Testis (tissue), 3 donors: Measurements from ENCODE around the gene GALNT15. TPM values are rescaled to one million over a fixed set of nuclear protein-coding genes. Genes with fewer than 3 reads are reported as not detected.

Experiments
- DNase-seq: peaks from one replicate; pipeline ENCODE4 v3.0.0-alpha.2; 2019
- H3K27ac ChIP-seq, 2 donors: fragments of 200-600 bp; sonication (generic); one replicate each; pipeline ENCODE4 v1.5.1; 2019
- H3K27me3 ChIP-seq: fragments of 200-600 bp; sonication (generic); one replicate; pipeline ENCODE4 v1.5.1; 2019
- H3K36me3 ChIP-seq: fragments of 200-600 bp; sonication (generic); one replicate; pipeline ENCODE4 v1.5.1; 2017; ENCODE audit warnings: low read depth; ENCODE audit errors: missing control alignments
- H3K4me1 ChIP-seq: fragments of 200-600 bp; sonication (generic); one replicate; pipeline ENCODE4 v1.5.1; 2019
- H3K4me3 ChIP-seq, 2 donors: fragments of 200-600 bp; sonication (generic); one replicate each; pipeline ENCODE4 v1.5.1; 2017 to 2019
- H3K9me3 ChIP-seq: fragments of 200-600 bp; sonication (generic); one replicate; pipeline ENCODE4 v1.5.1; 2017
- CTCF ChIP-seq, 3 experiments: fragments of 450-650 bp in 2 of 3; fragments of 200-600 bp in 1 of 3; sonication (generic) in 1 of 3; IDR thresholded peaks; one replicate each; pipeline ENCODE4 v1.5.1; 2016 to 2019; ENCODE audit warnings: antibody characterized with exemption in 3 of 3, mild to moderate bottlenecking in 2 of 3, moderate library complexity in 1 of 3
- POLR2A ChIP-seq: fragments of 450-650 bp; IDR thresholded peaks from one replicate; pipeline ENCODE4 v1.6.1; 2017; ENCODE audit warnings: antibody characterized with exemption, mild to moderate bottlenecking, moderate library complexity
- WGBS, 2 donors: methylation state at CpG; one replicate each; pipeline ENCODE4 v1.1.5; 2018; 5-methylcytosine and 5-hydroxymethylcytosine counted together
- intact Hi-C: fragments of 100-400 bp; cut with DNase I; formaldehyde crosslinking; loops from one replicate; pipeline ENCODE4 v1.15.1; 2023; ENCODE audit warnings: low total_unique reads
- polyA plus RNA-seq: library from polyadenylated mRNA; stranded (reverse); fragments of 350-450 nt; fragmentation: Illumina TruSeq; extraction: RNeasy Lipid Tissue Mini Kit (QIAGEN cat#74804); gene quantifications from one replicate; pipeline ENCODE4 v1.2.3, GENCODE V29; 2014; ENCODE audit warnings: low read depth, low replicate concordance; ENCODE audit not compliant: insufficient read depth
- total RNA-seq, 2 donors: library from RNA; depleted of rRNA; stranded (reverse); fragments of >200 nt; gene quantifications; one replicate each; pipeline ENCODE4 v1.2.3, GENCODE V29; 2016

GALNT15 gene
- total and polyA plus RNA-seq, 3 donors from 2014 or later: 6.6 to 16.5 (median 13.0) TPM

- no peaks in the 10 kb centered on the region for H3K36me3 ChIP-seq
- H3K27me3 ChIP-seq: no peaks in the 10 kb centered on the region
- DNase-seq: no peak
- H3K27ac ChIP-seq: no peak overlapping the region
- H3K4me1 ChIP-seq: peaks cover 10% of the 10 kb centered on the region
- no peaks in the 10 kb centered on the region for H3K9me3 ChIP-seq
- 79 to 92% methylated on average over 6 of the region's 6 CpGs for WGBS, 2 donors
- intact Hi-C loops: loop anchor here (10.0 kb wide), 1 partner anchor 426 kb away; no protein-coding TSS in a partner anchor
- no peak overlapping the region for H3K4me3 ChIP-seq
- no peak for TF ChIP-seq CTCF (IDR thresholded peaks at IDR 0.05)
- no peak for TF ChIP-seq POLR2A
These were observed 65.9 kb downstream of the GALNT15 start for GRCh38 chr3:16240229-16241023.

GRCh38 chr3:16241225-16241624 is 66.7 kb downstream of the GALNT15 start:
- DNase-seq: no peak
- Histone ChIP-seq H3K4me1 (peaks cover 10% of the 10 kb centered on the region), H3K36me3 (no peaks in the 10 kb centered on the region), H3K4me3 (no peak overlapping the region), H3K27ac (no peak overlapping the region), H3K27me3 (no peaks in the 10 kb centered on the region), H3K9me3 (no peaks in the 10 kb centered on the region)
- 95% methylated on average over 5 of the region's 5 CpGs for WGBS, 2 donors
- intact Hi-C loops: loop anchor here (10.0 kb wide), 1 partner anchor 426 kb away; no protein-coding TSS in a partner anchor
- TF ChIP-seq POLR2A (no peak), CTCF (IDR thresholded peaks at IDR 0.05) (no peak)

GRCh38 chr3:16242177-16242576 is 67.7 kb downstream of the GALNT15 start:
- WGBS, 2 donors: 89 to 90% methylated on average over 5 of the region's 5 CpGs
- H3K4me3 ChIP-seq: no peak overlapping the region
- H3K36me3 ChIP-seq: no peaks in the 10 kb centered on the region
- no peaks in the 10 kb centered on the region for H3K27me3 ChIP-seq
- peaks cover 7% of the 10 kb centered on the region for H3K4me1 ChIP-seq
- no peak for DNase-seq
- no peaks in the 10 kb centered on the region for H3K9me3 ChIP-seq
- no peak overlapping the region for H3K27ac ChIP-seq
- intact Hi-C loops: loop anchor here (10.0 kb wide), 1 partner anchor 427 kb away; no protein-coding TSS in a partner anchor
- TF ChIP-seq CTCF (IDR thresholded peaks at IDR 0.05) (no peak), POLR2A (no peak)

- Histone ChIP-seq H3K9me3 (no peaks in the 10 kb centered on the region), H3K4me1 (no peaks in the 10 kb centered on the region), H3K27me3 (no peaks in the 10 kb centered on the region), H3K4me3 (no peak overlapping the region), H3K27ac (no peak overlapping the region), H3K36me3 (no peaks in the 10 kb centered on the region)
- intact Hi-C loops: loop anchor here (10.0 kb wide), 1 partner anchor 429 kb away; no protein-coding TSS in a partner anchor
- no peak for DNase-seq
- no peak for TF ChIP-seq POLR2A
- no peak for TF ChIP-seq CTCF (IDR thresholded peaks at IDR 0.05)
- WGBS, 2 donors: 59 to 68% methylated on average over 9 of the region's 9 CpGs
These were observed 69.4 kb downstream of the GALNT15 start for GRCh38 chr3:16243706-16244490.
